Mesothelial cell of epicardium (in vitro differentiated cells): ENCODE results near the gene PRICKLE1. TPM values are rescaled to one million over a fixed set of nuclear protein-coding genes. Genes with fewer than 3 reads are reported as not detected.

Source experiments
- DNase-seq, 2 experiments: peaks; one replicate each; pipeline ENCODE4 v3.0.0; 2021; ENCODE audit warnings: low spot score in 2 of 2; ENCODE audit not compliant: unreplicated experiment in 2 of 2
- H3K27ac Mint-ChIP-seq: 2 replicates; pipeline ENCODE4 v1.8.0; 2021; ENCODE audit warnings: mixed read lengths
- H3K27me3 Mint-ChIP-seq: 2 replicates; pipeline ENCODE4 v1.8.0; 2021; ENCODE audit warnings: low read depth, mixed read lengths
- H3K36me3 Mint-ChIP-seq: 2 replicates; pipeline ENCODE4 v1.8.0; 2021; ENCODE audit warnings: mixed read lengths
- H3K4me1 Mint-ChIP-seq: 2 replicates; pipeline ENCODE4 v1.8.0; 2021; ENCODE audit warnings: mixed read lengths
- H3K4me3 Mint-ChIP-seq: 2 replicates; pipeline ENCODE4 v1.8.0; 2021; ENCODE audit warnings: mild to moderate bottlenecking, moderate library complexity, mixed read lengths
- H3K9me3 Mint-ChIP-seq: 2 replicates; pipeline ENCODE4 v1.8.0; 2021; ENCODE audit warnings: mixed read lengths
- CTCF ChIP-seq: fragments of 200-600 bp; sonication (generic); IDR thresholded peaks from one replicate; pipeline ENCODE4 v1.5.0; 2021; ENCODE audit warnings: antibody characterized with exemption; ENCODE audit not compliant: unreplicated experiment
- total RNA-seq: library from RNA; stranded (reverse); gene quantifications from 3 replicates; pipeline ENCODE4 v1.2.1, GENCODE V29; 2021

Gene PRICKLE1
- total RNA-seq, 1 donor from 2014 or later, result 79.4 TPM

- no peak overlapping the region for H3K27ac Mint-ChIP-seq
- no peak for DNase-seq
- H3K4me3 Mint-ChIP-seq, result no peak overlapping the region
- H3K9me3 Mint-ChIP-seq, result no peaks in the 10 kb centered on the region
- H3K27me3 Mint-ChIP-seq, result no peaks in the 10 kb centered on the region
- peaks cover 63% of the 10 kb centered on the region for H3K36me3 Mint-ChIP-seq
- no peak for TF ChIP-seq CTCF
- H3K4me1 Mint-ChIP-seq, result peaks cover 8% of the 10 kb centered on the region
Observed at GRCh38 chr12:42463671-42464070, 125.9 kb downstream of the PRICKLE1 start.

GRCh38 chr12:42462486-42462885, 127.1 kb downstream of the PRICKLE1 start:
- Mint-ChIP-seq H3K9me3 (no peaks in the 10 kb centered on the region), H3K36me3 (peaks cover 66% of the 10 kb centered on the region)

GRCh38 chr12:42459336-42459847, 130.2 kb downstream of the PRICKLE1 start:
- DNase-seq, result no peak
- H3K4me3 Mint-ChIP-seq, result no peak overlapping the region
- H3K36me3 Mint-ChIP-seq, result peaks cover 50% of the 10 kb centered on the region
- no peaks in the 10 kb centered on the region for H3K27me3 Mint-ChIP-seq
- H3K27ac Mint-ChIP-seq, result peak overlapping the region; percentile 25
- TF ChIP-seq CTCF, result no peak
- no peaks in the 10 kb centered on the region for H3K9me3 Mint-ChIP-seq
- H3K4me1 Mint-ChIP-seq, result no peaks in the 10 kb centered on the region

More at GRCh38 chr12:42462486-42462885, 127.1 kb downstream of the PRICKLE1 start:
- H3K4me1 Mint-ChIP-seq, result peaks cover 3% of the 10 kb centered on the region
- no peak for TF ChIP-seq CTCF
- DNase-seq, result no peak
- H3K27me3 Mint-ChIP-seq, result no peaks in the 10 kb centered on the region
- H3K4me3 Mint-ChIP-seq, result no peak overlapping the region
- peak overlapping the region; percentile 76 for H3K27ac Mint-ChIP-seq

- H3K36me3 Mint-ChIP-seq, result peaks cover 43% of the 10 kb centered on the region
- no peak for DNase-seq
- H3K27me3 Mint-ChIP-seq, result no peaks in the 10 kb centered on the region
- no peak overlapping the region for H3K27ac Mint-ChIP-seq
- H3K4me1 Mint-ChIP-seq, result no peaks in the 10 kb centered on the region
- no peak for TF ChIP-seq CTCF
- no peaks in the 10 kb centered on the region for H3K9me3 Mint-ChIP-seq
- H3K4me3 Mint-ChIP-seq, result no peak overlapping the region
Observed at GRCh38 chr12:42458575-42458974, 131.0 kb downstream of the PRICKLE1 start.

- Mint-ChIP-seq H3K4me3 (no peak overlapping the region), H3K27ac (no peak overlapping the region), H3K9me3 (peaks cover 12% of the 10 kb centered on the region), H3K27me3 (no peaks in the 10 kb centered on the region), H3K36me3 (peaks cover 35% of the 10 kb centered on the region), H3K4me1 (peaks cover 13% of the 10 kb centered on the region)
- no peak for TF ChIP-seq CTCF
- no peak for DNase-seq
Observed at GRCh38 chr12:42450248-42450647, 139.3 kb downstream of the PRICKLE1 start.

- no peak overlapping the region for H3K27ac Mint-ChIP-seq
- TF ChIP-seq CTCF, result no peak
- peaks cover 25% of the 10 kb centered on the region for H3K9me3 Mint-ChIP-seq
- peaks cover 13% of the 10 kb centered on the region for H3K4me1 Mint-ChIP-seq
- no peaks in the 10 kb centered on the region for H3K27me3 Mint-ChIP-seq
- peaks cover 49% of the 10 kb centered on the region for H3K36me3 Mint-ChIP-seq
- H3K4me3 Mint-ChIP-seq, result no peak overlapping the region
- no peak for DNase-seq
Observed at GRCh38 chr12:42448841-42449240, 140.7 kb downstream of the PRICKLE1 start.
